ENCODE results near the gene PAFAH1B2. TPM values are rescaled to one million over a fixed set of nuclear protein-coding genes. Genes with fewer than 3 reads are reported as not detected.

PAFAH1B2 gene
- total RNA-seq (2021; ENCODE audit: unreplicated experiment) (154 TPM), Bru-seq, nascent RNA (percentile 94 among the genes with signal in this experiment), BruChase-seq, experiment 1, labeled RNA remaining after a 6-hour chase (percentile 98 among the genes with signal in this experiment), BruChase-seq, experiment 2, labeled RNA remaining after a 2-hour chase (percentile 97 among the genes with signal in this experiment)
- polyA plus RNA-seq (2012): 40.3 and 47.9 TPM in 2 replicates
- long read RNA-seq, full-length matches to known transcripts: 85 of 139 reads
- long read RNA-seq, partial matches to known transcripts: 1 of 139 reads
- long read RNA-seq, other reads (novel, unspliced or antisense): 53 of 139 reads

DNA sequence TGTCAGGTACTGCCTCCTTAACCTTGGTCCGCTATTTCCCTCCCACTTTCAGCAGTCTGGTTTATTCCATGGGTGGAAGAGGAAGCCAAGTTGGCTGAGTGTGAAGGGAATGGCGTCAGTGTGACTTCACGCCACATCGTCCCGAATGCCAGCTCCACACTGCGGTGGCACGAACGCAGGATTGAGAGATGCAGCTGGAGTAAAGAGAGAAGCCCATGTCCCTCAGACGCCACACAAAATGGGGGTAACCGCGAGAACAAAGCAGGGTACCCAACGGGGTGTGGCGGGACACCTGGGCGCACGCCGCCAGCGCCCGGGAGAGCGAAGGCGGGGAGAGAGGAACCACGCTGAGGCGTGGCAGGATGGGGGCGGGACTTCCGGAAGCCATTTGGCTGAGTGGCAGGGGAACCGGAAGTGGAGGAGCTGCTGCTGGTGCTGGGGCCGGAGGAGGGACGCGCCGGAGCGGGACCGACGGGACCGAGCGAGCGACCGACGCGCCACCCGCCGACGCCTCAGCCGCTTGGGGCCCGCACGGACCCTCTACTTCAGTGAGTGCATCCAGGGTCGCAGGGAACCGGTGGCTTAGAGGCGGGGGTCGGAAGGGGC is at the start of gene PAFAH1B2:
Gene PAFAH1B2, plus strand, starts transcription at position 417 of the 606 bp plus-strand sequence. CDS start 8,161 bp downstream, outside the sequence.
- no peaks in the 10 kb centered on the region for H3K27me3 ChIP-seq (ENCODE audit: insufficient read depth, low read length)
- peak within 1 kb of the TSS; percentile 71 to 93 for H3K4me3 ChIP-seq (replicated peaks in 1 of 2; ENCODE audit: low read depth in 1 of 2, low read length in 2 of 2)
- H3K79me2 ChIP-seq (ENCODE audit: insufficient read depth, low read length): peaks cover 45% of the 10 kb centered on the region
- H3K27ac ChIP-seq (ENCODE audit: low read depth, low read length): peak within 1 kb of the TSS; percentile 62
- RAD21 ChIA-PET (ENCODE audit: low non-redundant PET in 1 of 2, low total read pairs in 2 of 2, uncharacterized antibody in 2 of 2, unreplicated experiment in 2 of 2): interaction anchor here (0.6 kb wide), 2 partner anchors 10 to 18 kb away, joined by 3 read pairs; no protein-coding TSS in a partner anchor
- peak within 1 kb of the TSS; percentile 88 for H3K4me2 ChIP-seq (ENCODE audit: low read length)
- H3K36me3 ChIP-seq (ENCODE audit: control insufficient read depth in 1 of 2, insufficient read depth in 2 of 2, low read length in 2 of 2): peaks cover 5 to 13% of the 10 kb centered on the region in 2 experiments
- peaks cover 5 to 23% of the 10 kb centered on the region in 2 experiments for H3K4me1 ChIP-seq (ENCODE audit: control insufficient read depth in 1 of 2, insufficient read depth in 2 of 2, low read length in 2 of 2)
- BruUV-seq (replicated peaks): no TSS peak
- POLR2A ChIA-PET: interaction anchor here (0.7 to 1.7 kb wide), 7 partner anchors 10 to 405 kb away, joined by 3 to 9 read pairs (median 4); partner anchors contain the start of gene SIDT2
- peak within 1 kb of the TSS; percentile 4 for H2AFZ ChIP-seq (ENCODE audit: low read depth, low read length, poor library complexity, severe bottlenecking)
- no peaks in the 10 kb centered on the region for H3K9me3 ChIP-seq (ENCODE audit: control insufficient read depth in 1 of 2, insufficient read depth in 1 of 2, low read depth in 1 of 2, low read length in 2 of 2)
- ATAC-seq (peak; percentile 91), DNase-seq (ENCODE audit: low read depth, low spot score) (peak; percentile 84)
- H3K9me2 ChIP-seq (ENCODE audit: insufficient read depth): no peaks in the 10 kb centered on the region
- peak within 1 kb of the TSS; percentile 71 for H3K9ac ChIP-seq (ENCODE audit: low read length)
- peaks cover 23% of the 10 kb centered on the region for H4K20me1 ChIP-seq (ENCODE audit: insufficient read depth)
- CTCF ChIA-PET: interaction anchor here (0.7 to 1.7 kb wide), 4 partner anchors 17 to 401 kb away, joined by 3 to 6 read pairs (median 3); partner anchors contain the start of gene APOA5
- intact Hi-C loops (cut with micrococcal nuclease): no loop called here
- TF ChIP-seq FOSL1 (IDR thresholded peaks at IDR 0.05; ENCODE audit: low read depth): no peak
- TF ChIP-seq EZH2phosphoT487 (IDR thresholded peaks at IDR 0.05; ENCODE audit: borderline replicate concordance): no peak
- peak; percentile 45 for TF ChIP-seq TCF7L2 (IDR thresholded peaks at IDR 0.05; ENCODE audit: borderline replicate concordance, extremely low read depth, insufficient read depth, insufficient read length)
- TF ChIP-seq ZFX (IDR thresholded peaks at IDR 0.05): no peak
- peak; percentile 97 for TF ChIP-seq POLR2AphosphoS5 (IDR thresholded peaks at IDR 0.05; ENCODE audit: low read depth, low read length)
- no peak for TF ChIP-seq ZNF274 (IDR thresholded peaks at IDR 0.05; ENCODE audit: low read depth, low read length)
- peak; percentile 98 for TF ChIP-seq MAX (IDR thresholded peaks at IDR 0.05)
- TF ChIP-seq SIN3A (IDR thresholded peaks at IDR 0.05; ENCODE audit: low read depth): peak; percentile 97
- TF ChIP-seq POLR2A (IDR thresholded peaks at IDR 0.05; ENCODE audit: borderline replicate concordance, extremely low read depth, insufficient read depth, insufficient read length): peak; percentile 95
- TF ChIP-seq SRF (IDR thresholded peaks at IDR 0.05; ENCODE audit: low read depth): no peak
- TF ChIP-seq, protein P1, sequence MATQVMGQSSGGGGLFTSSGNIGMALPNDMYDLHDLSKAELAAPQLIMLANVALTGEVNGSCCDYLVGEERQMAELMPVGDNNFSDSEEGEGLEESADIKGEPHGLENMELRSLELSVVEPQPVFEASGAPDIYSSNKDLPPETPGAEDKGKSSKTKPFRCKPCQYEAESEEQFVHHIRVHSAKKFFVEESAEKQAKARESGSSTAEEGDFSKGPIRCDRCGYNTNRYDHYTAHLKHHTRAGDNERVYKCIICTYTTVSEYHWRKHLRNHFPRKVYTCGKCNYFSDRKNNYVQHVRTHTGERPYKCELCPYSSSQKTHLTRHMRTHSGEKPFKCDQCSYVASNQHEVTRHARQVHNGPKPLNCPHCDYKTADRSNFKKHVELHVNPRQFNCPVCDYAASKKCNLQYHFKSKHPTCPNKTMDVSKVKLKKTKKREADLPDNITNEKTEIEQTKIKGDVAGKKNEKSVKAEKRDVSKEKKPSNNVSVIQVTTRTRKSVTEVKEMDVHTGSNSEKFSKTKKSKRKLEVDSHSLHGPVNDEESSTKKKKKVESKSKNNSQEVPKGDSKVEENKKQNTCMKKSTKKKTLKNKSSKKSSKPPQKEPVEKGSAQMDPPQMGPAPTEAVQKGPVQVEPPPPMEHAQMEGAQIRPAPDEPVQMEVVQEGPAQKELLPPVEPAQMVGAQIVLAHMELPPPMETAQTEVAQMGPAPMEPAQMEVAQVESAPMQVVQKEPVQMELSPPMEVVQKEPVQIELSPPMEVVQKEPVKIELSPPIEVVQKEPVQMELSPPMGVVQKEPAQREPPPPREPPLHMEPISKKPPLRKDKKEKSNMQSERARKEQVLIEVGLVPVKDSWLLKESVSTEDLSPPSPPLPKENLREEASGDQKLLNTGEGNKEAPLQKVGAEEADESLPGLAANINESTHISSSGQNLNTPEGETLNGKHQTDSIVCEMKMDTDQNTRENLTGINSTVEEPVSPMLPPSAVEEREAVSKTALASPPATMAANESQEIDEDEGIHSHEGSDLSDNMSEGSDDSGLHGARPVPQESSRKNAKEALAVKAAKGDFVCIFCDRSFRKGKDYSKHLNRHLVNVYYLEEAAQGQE (IDR thresholded peaks at IDR 0.05; ENCODE audit: low read depth): no peak
- no peak for TF ChIP-seq CEBPB (IDR thresholded peaks at IDR 0.05; ENCODE audit: low read depth)
- TF ChIP-seq JUND (IDR thresholded peaks at IDR 0.05): no peak
- 0 out of 2 replicates have a peak, but pooled peaks have one; percentile 33 for TF ChIP-seq CBX3 (IDR thresholded peaks at IDR 0.05; ENCODE audit: low read depth)
- TF ChIP-seq EGR1 (IDR thresholded peaks at IDR 0.05; ENCODE audit: low read depth): peak; percentile 61; the same call in 1 of the 2 replicates
- TF ChIP-seq, protein P2, sequence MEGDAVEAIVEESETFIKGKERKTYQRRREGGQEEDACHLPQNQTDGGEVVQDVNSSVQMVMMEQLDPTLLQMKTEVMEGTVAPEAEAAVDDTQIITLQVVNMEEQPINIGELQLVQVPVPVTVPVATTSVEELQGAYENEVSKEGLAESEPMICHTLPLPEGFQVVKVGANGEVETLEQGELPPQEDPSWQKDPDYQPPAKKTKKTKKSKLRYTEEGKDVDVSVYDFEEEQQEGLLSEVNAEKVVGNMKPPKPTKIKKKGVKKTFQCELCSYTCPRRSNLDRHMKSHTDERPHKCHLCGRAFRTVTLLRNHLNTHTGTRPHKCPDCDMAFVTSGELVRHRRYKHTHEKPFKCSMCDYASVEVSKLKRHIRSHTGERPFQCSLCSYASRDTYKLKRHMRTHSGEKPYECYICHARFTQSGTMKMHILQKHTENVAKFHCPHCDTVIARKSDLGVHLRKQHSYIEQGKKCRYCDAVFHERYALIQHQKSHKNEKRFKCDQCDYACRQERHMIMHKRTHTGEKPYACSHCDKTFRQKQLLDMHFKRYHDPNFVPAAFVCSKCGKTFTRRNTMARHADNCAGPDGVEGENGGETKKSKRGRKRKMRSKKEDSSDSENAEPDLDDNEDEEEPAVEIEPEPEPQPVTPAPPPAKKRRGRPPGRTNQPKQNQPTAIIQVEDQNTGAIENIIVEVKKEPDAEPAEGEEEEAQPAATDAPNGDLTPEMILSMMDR (IDR thresholded peaks at IDR 0.05 in 2 of 3, conservative IDR thresholded peaks at IDR 0.05 in 1 of 3; ENCODE audit: borderline replicate concordance in 1 of 3, insufficient read depth in 1 of 3, low read depth in 2 of 3, low read length in 2 of 3): no peak
- no peak for TF ChIP-seq ZBTB33 (IDR thresholded peaks at IDR 0.05; ENCODE audit: extremely low read depth, insufficient replicate concordance, low read length)
- no peak for TF ChIP-seq RAD21 (IDR thresholded peaks at IDR 0.05; ENCODE audit: low read depth)

Measured in HCT116 (cell line).